Mammary epithelial cell (primary cell): Measurements from ENCODE around the gene PHKG1.

Experiments used
- EZH2 ChIP-seq: IDR thresholded peaks from 2 replicates; pipeline ENCODE4 v1.6.1; 2012; ENCODE audit warnings: low read length, inconsistent platforms, borderline replicate concordance
- TF ChIP-seq, protein P1 (sequence below), 2 donors: IDR thresholded peaks in 1 of 2; conservative IDR thresholded peaks in 1 of 2; 2 replicates each; pipeline ENCODE4 v1.5.1; 2011 to 2012; ENCODE audit warnings: inconsistent platforms in 2 of 2, low read length in 2 of 2, mild to moderate bottlenecking in 2 of 2, control low read depth in 1 of 2, low read depth in 1 of 2; ENCODE audit not compliant: insufficient read depth in 1 of 2; ENCODE audit errors: extremely low read depth in 1 of 2

DNA sequence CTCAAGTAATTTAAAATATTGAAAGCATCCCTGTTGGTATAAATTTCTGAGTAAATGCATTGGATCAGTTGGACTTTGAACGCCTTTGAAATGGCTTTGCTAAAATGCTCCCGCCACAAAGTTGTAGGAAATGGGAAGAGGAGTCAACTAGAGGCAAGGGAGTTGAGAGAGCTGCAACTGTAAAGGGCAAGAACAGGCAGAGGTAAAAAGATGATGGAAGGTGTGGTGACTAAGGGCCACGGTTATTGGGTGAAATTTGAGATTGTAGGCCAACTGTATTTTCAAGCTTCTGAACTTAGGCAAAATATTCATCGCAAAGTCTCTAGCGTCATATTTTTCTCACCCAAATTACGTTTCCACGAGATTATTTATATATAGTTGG is 29.3 kb downstream of the PHKG1 start:
- TF ChIP-seq, protein P1, sequence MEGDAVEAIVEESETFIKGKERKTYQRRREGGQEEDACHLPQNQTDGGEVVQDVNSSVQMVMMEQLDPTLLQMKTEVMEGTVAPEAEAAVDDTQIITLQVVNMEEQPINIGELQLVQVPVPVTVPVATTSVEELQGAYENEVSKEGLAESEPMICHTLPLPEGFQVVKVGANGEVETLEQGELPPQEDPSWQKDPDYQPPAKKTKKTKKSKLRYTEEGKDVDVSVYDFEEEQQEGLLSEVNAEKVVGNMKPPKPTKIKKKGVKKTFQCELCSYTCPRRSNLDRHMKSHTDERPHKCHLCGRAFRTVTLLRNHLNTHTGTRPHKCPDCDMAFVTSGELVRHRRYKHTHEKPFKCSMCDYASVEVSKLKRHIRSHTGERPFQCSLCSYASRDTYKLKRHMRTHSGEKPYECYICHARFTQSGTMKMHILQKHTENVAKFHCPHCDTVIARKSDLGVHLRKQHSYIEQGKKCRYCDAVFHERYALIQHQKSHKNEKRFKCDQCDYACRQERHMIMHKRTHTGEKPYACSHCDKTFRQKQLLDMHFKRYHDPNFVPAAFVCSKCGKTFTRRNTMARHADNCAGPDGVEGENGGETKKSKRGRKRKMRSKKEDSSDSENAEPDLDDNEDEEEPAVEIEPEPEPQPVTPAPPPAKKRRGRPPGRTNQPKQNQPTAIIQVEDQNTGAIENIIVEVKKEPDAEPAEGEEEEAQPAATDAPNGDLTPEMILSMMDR (conservative IDR thresholded peaks at IDR 0.05 in 1 of 2, IDR thresholded peaks at IDR 0.05 in 1 of 2; ENCODE audit: extremely low read depth in 1 of 2, insufficient read depth in 1 of 2, low read depth in 1 of 2, low read length in 2 of 2), result no peak
- no peak for TF ChIP-seq EZH2
